ENCODE results near the gene MRPL52.
"Not testable (repeated sequence)": the region's sequence is repeated elsewhere in the genome, so short reads cannot be mapped to it uniquely, and the experiment has no call there.

MRPL52 gene

GRCh38 chr14:22812744-22813143 lies 16.9 kb upstream of the MRPL52 start:
- no peak for DNase-seq

GRCh38 chr14:22813145-22813544 lies 16.5 kb upstream of the MRPL52 start:
- no peak for DNase-seq

GRCh38 chr14:22814373-22814772 lies 15.3 kb upstream of the MRPL52 start:
- DNase-seq: no peak

- no peak for DNase-seq
These were observed 14.6 kb upstream of the MRPL52 start, which contains the start of gene SLC7A7 for GRCh38 chr14:22814941-22815713. TSS of gene SLC7A7 (minus strand) at chr14:22815435. CDS start at chr14:22813398, 2,037 bp downstream.

- DNase-seq: no peak
These were observed 10.3 kb upstream of the MRPL52 start for GRCh38 chr14:22819151-22819988.

GRCh38 chr14:22820731-22821130 lies 9.0 kb upstream of the MRPL52 start:
- DNase-seq: no peak

GRCh38 chr14:22821193-22822015 lies 8.3 kb upstream of the MRPL52 start:
- DNase-seq: no peak

- no peak for DNase-seq
These were observed 7.6 kb upstream of the MRPL52 start for GRCh38 chr14:22822016-22822570.

GRCh38 chr14:22822571-22823098 lies 7.1 kb upstream of the MRPL52 start:
- DNase-seq: no peak

GRCh38 chr14:22824711-22825359 lies 4.9 kb upstream of the MRPL52 start:
- peak; percentile 51 for DNase-seq

- DNase-seq: not testable (repeated sequence)
These were observed 519 bp upstream of the MRPL52 start for GRCh38 chr14:22829076-22829660.

GRCh38 chr14:22830443-22831010 lies 840 bp downstream of the MRPL52 start:
- DNase-seq: no peak

GRCh38 chr14:22835505-22835904 lies 5.8 kb downstream of the MRPL52 start:
- DNase-seq: no peak

GRCh38 chr14:22836301-22837113 lies 6.8 kb downstream of the MRPL52 start, which contains the start of gene MMP14:
TSS of gene MMP14 (plus strand) at chr14:22836585. CDS start at chr14:22836818, 233 bp downstream.
- DNase-seq: no peak

GRCh38 chr14:22837114-22837749 lies 7.5 kb downstream of the MRPL52 start:
- DNase-seq: no peak

GRCh38 chr14:22837750-22838538 lies 8.3 kb downstream of the MRPL52 start:
- no peak for DNase-seq

- no peak for DNase-seq
These were observed 8.9 kb downstream of the MRPL52 start for GRCh38 chr14:22838631-22839041.

- DNase-seq: no peak
These were observed 9.6 kb downstream of the MRPL52 start for GRCh38 chr14:22839159-22839779.

All from SHP77 treated with DMSO at 0.1 percent for 48 hours (cell line).